Ishikawa (cell line): ENCODE results near the gene GNAL.

ENCODE experiments used
- CREB1 ChIP-seq: IDR thresholded peaks from 2 replicates; pipeline ENCODE4 v1.6.1; 2012; ENCODE audit warnings: low read depth
- EP300 ChIP-seq: IDR thresholded peaks from 2 replicates; pipeline ENCODE4 v1.6.1; 2012; ENCODE audit warnings: borderline replicate concordance
- FOXM1 ChIP-seq: IDR thresholded peaks from 2 replicates; pipeline ENCODE4 v1.6.1; 2012; ENCODE audit warnings: low read depth, borderline replicate concordance
- NFIC ChIP-seq: IDR thresholded peaks from 2 replicates; pipeline ENCODE4 v1.6.1; 2012
- RAD21 ChIP-seq: IDR thresholded peaks from 2 replicates; pipeline ENCODE4 v1.6.1; 2012; ENCODE audit warnings: low read depth
- TCF12 ChIP-seq: IDR thresholded peaks from 2 replicates; pipeline ENCODE4 v1.6.1; 2012; ENCODE audit warnings: low read depth
- YY1 ChIP-seq: IDR thresholded peaks from 2 replicates; pipeline ENCODE4 v1.6.1; 2012; ENCODE audit warnings: low read depth
- TF ChIP-seq, protein P1 (sequence below): IDR thresholded peaks from 2 replicates; pipeline ENCODE4 v1.6.1; 2012
- TF ChIP-seq, protein P2 (sequence below): IDR thresholded peaks from 2 replicates; pipeline ENCODE4 v1.6.1; 2012; ENCODE audit warnings: low read depth, mild to moderate bottlenecking

DNA sequence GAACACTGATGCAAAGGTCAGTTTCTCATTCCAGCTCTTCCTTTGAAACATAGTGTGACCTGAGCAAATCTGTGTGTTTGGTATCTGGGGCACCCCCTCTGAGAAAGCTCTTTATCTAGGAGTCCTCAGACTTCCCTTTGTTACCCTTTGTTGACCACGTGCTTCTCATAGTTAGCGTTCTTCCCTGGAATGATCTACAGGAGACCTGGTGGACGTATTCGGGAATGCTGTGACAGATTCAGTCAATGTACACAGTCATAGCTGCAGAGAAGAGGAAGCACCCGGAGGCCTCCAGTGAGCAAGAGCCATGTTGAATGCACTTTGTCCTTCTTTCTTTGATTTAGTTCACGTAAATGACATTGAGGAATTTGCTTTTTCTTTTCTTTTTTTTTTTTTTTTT, 151.4 kb downstream of the GNAL start:
- TF ChIP-seq RAD21, result no peak
- no peak for TF ChIP-seq EP300
- TF ChIP-seq, protein P1, sequence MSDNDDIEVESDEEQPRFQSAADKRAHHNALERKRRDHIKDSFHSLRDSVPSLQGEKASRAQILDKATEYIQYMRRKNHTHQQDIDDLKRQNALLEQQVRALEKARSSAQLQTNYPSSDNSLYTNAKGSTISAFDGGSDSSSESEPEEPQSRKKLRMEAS, result no peak
- TF ChIP-seq, protein P2, sequence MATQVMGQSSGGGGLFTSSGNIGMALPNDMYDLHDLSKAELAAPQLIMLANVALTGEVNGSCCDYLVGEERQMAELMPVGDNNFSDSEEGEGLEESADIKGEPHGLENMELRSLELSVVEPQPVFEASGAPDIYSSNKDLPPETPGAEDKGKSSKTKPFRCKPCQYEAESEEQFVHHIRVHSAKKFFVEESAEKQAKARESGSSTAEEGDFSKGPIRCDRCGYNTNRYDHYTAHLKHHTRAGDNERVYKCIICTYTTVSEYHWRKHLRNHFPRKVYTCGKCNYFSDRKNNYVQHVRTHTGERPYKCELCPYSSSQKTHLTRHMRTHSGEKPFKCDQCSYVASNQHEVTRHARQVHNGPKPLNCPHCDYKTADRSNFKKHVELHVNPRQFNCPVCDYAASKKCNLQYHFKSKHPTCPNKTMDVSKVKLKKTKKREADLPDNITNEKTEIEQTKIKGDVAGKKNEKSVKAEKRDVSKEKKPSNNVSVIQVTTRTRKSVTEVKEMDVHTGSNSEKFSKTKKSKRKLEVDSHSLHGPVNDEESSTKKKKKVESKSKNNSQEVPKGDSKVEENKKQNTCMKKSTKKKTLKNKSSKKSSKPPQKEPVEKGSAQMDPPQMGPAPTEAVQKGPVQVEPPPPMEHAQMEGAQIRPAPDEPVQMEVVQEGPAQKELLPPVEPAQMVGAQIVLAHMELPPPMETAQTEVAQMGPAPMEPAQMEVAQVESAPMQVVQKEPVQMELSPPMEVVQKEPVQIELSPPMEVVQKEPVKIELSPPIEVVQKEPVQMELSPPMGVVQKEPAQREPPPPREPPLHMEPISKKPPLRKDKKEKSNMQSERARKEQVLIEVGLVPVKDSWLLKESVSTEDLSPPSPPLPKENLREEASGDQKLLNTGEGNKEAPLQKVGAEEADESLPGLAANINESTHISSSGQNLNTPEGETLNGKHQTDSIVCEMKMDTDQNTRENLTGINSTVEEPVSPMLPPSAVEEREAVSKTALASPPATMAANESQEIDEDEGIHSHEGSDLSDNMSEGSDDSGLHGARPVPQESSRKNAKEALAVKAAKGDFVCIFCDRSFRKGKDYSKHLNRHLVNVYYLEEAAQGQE, result no peak
- TF ChIP-seq CREB1, result no peak
- no peak for TF ChIP-seq YY1
- TF ChIP-seq NFIC, result no peak
- no peak for TF ChIP-seq TCF12
- TF ChIP-seq FOXM1, result no peak
